Activated CD8-positive, alpha-beta memory T cell treated with anti-CD3 and anti-CD28 coated beads, Interleukin-2, amount 10 ng/mL, durations not matched to agents 7 days and 5 days (primary cell): Measurements from ENCODE around the gene DNER. TPM values are rescaled to one million over a fixed set of nuclear protein-coding genes. Genes with fewer than 3 reads are reported as not detected.

ENCODE experiments used
- ATAC-seq: fragments of 150-1000 bp; cut with Tn5 transposase; one replicate; pipeline ENCODE4 v1.10.0; 2021; ENCODE audit warnings: moderate library complexity
- CTCF ChIA-PET: fragments of 350-600 bp; sonication (Branson Sonifier 250); formaldehyde crosslinking; loops from one replicate; lab custom pipeline; 2021; ENCODE audit warnings: antibody characterized with exemption; lab: Charles Lee
- DNase-seq: peaks from one replicate; pipeline ENCODE4 v3.0.0-alpha.2; 2020
- H3K27ac Mint-ChIP-seq: one replicate; pipeline ENCODE4 v1.8.0; 2021; ENCODE audit warnings: mild to moderate bottlenecking, mixed read lengths
- H3K27me3 Mint-ChIP-seq: one replicate; pipeline ENCODE4 v1.8.0; 2021; ENCODE audit warnings: mixed read lengths
- H3K36me3 Mint-ChIP-seq: one replicate; pipeline ENCODE4 v1.8.0; 2021; ENCODE audit warnings: mild to moderate bottlenecking, mixed read lengths
- H3K4me1 Mint-ChIP-seq: one replicate; pipeline ENCODE4 v1.8.0; 2021; ENCODE audit warnings: mixed read lengths
- H3K4me3 Mint-ChIP-seq: one replicate; pipeline ENCODE4 v1.8.0; 2021; ENCODE audit warnings: mild to moderate bottlenecking, moderate library complexity, mixed read lengths
- H3K9me3 Mint-ChIP-seq: one replicate; pipeline ENCODE4 v1.8.0; 2022; ENCODE audit warnings: low read depth, mixed read lengths
- total RNA-seq, 2 experiments: library from RNA; stranded (reverse); gene quantifications; one replicate each; pipeline ENCODE4 v1.2.3, GENCODE V29; 2021

The DNER gene
- total RNA-seq, 2 experiments from 2014 or later = not detected

DNA sequence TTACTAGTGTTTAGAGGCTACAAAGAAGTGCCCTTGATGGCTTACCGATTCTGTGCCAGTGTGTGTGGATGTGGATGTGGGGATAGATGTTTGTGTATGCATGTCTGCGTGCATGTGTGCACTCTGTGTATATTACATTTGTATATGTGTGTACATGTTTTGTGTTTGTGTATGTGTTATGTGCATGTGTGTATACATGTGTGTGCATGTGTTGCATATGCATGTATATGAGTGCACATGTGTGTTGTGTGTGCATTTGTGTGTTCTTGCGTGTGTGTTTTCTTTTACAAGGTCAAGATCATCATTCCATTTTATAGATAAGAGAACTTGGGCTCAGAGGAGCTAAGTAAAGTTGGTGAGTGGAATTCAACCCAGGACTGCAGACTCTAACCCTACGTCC, 226.1 kb downstream of the DNER start:
- no peaks in the 10 kb centered on the region for H3K27me3 Mint-ChIP-seq

DNA sequence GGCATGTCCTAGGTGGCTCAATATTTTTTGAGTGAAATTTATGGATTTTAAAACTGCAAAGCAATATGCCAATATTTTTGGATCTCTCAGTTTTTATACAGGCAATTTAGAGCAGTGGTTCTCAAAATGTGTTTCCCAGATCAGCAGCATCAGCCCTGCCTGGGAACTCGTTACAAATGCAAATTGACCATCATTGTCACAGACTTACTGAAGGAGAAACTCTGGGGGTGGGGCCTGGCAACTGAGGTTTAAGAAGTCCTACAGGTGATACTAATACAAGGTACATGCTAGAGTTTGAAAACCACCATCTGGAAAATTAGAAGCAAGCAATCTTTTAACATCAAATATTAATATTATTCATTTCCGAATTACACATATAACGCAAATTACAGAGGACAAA, 227.7 kb downstream of the DNER start:
- H3K27ac Mint-ChIP-seq = no peak overlapping the region
- no peaks in the 10 kb centered on the region for H3K4me1 Mint-ChIP-seq
- H3K27me3 Mint-ChIP-seq = no peaks in the 10 kb centered on the region
- ATAC-seq (no peak), DNase-seq (no peak)
- CTCF ChIA-PET = no interaction called here
- no peaks in the 10 kb centered on the region for H3K36me3 Mint-ChIP-seq
- no peak overlapping the region for H3K4me3 Mint-ChIP-seq
- peaks cover 3% of the 10 kb centered on the region for H3K9me3 Mint-ChIP-seq

More for the DNA sequence above, 226.1 kb downstream of the DNER start:
- no peak overlapping the region for H3K27ac Mint-ChIP-seq
- no peak for ATAC-seq
- H3K9me3 Mint-ChIP-seq = peaks cover 3% of the 10 kb centered on the region
- CTCF ChIA-PET = no interaction called here
- no peaks in the 10 kb centered on the region for H3K36me3 Mint-ChIP-seq
- no peak for DNase-seq
- H3K4me3 Mint-ChIP-seq = no peak overlapping the region
- no peaks in the 10 kb centered on the region for H3K4me1 Mint-ChIP-seq

DNA sequence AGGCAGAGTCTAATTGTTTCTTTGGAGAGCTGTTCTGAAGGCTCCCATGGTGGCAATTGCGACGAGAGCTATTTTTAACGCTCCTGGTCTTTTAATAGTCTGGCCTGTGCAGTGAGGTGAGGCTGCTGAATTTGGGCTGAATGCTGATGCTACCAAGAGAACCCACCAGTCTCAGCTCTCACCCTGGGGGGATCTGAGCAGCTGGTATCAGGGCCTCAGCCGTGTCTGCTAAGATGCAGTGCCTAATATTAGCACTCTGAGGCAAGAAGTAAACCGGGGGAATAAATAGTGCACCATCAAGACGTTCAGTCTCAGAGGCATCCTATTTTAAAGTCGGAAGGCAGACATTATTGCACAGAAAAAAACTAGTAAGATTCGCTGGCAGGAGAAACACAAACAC, 228.5 kb downstream of the DNER start:
- H3K27ac Mint-ChIP-seq = no peak overlapping the region
- H3K36me3 Mint-ChIP-seq = no peaks in the 10 kb centered on the region
- DNase-seq (no peak), ATAC-seq (no peak)
- peaks cover 3% of the 10 kb centered on the region for H3K9me3 Mint-ChIP-seq
- no peaks in the 10 kb centered on the region for H3K4me1 Mint-ChIP-seq
- H3K4me3 Mint-ChIP-seq = no peak overlapping the region
- CTCF ChIA-PET = no interaction called here
- no peaks in the 10 kb centered on the region for H3K27me3 Mint-ChIP-seq

DNA sequence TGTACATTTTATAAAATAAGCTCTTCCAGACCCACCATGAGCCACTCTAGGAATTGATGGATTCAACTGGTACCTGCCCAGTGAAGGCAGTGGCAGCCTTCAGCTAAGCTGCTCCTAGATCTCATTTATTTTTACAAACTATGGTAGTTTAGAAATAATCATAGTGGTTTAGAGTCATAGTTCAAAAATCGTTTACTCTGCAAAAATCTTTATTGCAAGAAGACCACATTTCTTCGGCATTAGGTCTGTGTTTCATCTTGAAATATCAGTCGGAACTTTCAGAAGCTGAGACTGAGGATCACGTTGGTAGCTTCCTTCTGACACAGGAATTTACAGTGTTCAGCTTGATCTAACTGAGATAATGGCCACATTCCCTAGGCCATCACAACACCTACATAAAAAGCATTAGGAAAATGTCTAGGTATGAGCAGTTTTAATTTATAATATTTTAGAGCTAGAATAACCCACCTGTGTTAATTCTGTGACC, 237.0 kb downstream of the DNER start:
- no peaks in the 10 kb centered on the region for H3K36me3 Mint-ChIP-seq
- ATAC-seq (no peak), DNase-seq (no peak)
- peaks cover 2% of the 10 kb centered on the region for H3K9me3 Mint-ChIP-seq
- CTCF ChIA-PET = no interaction called here
- H3K4me1 Mint-ChIP-seq = no peaks in the 10 kb centered on the region
- H3K27ac Mint-ChIP-seq = no peak overlapping the region
- H3K27me3 Mint-ChIP-seq = no peaks in the 10 kb centered on the region
- H3K4me3 Mint-ChIP-seq = no peak overlapping the region

DNA sequence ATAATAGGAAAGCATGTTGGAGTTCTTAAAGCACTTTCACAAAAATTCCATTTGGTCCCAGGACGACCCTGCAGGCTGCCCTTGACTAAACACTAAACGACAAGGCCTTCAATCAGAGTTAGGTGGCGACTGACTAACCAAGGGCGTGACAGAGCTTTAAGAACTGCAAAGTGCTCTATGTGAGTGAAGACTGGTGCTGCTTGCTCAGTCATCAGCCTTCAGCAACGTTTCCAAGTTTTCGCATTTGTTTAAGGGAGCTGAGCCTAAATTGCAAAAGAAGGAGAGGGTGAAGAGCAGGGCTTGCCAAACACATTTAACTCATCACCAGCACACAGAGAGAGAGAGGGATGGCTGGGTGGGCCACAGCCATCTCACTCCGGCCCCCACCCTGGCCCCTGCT, 238.6 kb downstream of the DNER start:
- Mint-ChIP-seq H3K36me3 (no peaks in the 10 kb centered on the region), H3K4me3 (no peak overlapping the region), H3K27ac (no peak overlapping the region), H3K4me1 (no peaks in the 10 kb centered on the region), H3K27me3 (no peaks in the 10 kb centered on the region), H3K9me3 (peaks cover 1% of the 10 kb centered on the region)
- ATAC-seq (no peak), DNase-seq (no peak)
- CTCF ChIA-PET = no interaction called here

DNA sequence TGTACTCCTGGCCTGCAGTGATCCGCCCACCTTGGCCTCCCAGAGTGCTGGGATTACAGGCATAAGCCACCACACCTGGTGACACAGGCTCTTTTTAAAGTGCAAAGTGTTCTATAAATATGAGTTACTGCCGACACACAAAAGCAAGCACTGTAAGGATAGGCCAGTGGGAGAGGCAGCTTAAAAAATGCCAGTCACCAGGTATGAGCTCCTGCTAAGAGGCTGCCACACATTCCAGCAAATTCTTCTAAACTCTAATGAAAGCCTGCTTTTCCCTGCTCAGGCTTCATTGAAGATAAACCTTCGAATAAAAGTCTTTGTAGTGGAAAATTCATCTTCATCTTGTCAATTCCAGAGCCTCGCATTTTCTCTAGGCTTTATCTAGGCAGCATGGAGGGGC, 240.2 kb downstream of the DNER start:
- CTCF ChIA-PET = no interaction called here
- H3K36me3 Mint-ChIP-seq = no peaks in the 10 kb centered on the region
- ATAC-seq (no peak), DNase-seq (no peak)
- no peak overlapping the region for H3K27ac Mint-ChIP-seq
- no peak overlapping the region for H3K4me3 Mint-ChIP-seq
- H3K4me1 Mint-ChIP-seq = no peaks in the 10 kb centered on the region
- no peaks in the 10 kb centered on the region for H3K9me3 Mint-ChIP-seq
- H3K27me3 Mint-ChIP-seq = no peaks in the 10 kb centered on the region

DNA sequence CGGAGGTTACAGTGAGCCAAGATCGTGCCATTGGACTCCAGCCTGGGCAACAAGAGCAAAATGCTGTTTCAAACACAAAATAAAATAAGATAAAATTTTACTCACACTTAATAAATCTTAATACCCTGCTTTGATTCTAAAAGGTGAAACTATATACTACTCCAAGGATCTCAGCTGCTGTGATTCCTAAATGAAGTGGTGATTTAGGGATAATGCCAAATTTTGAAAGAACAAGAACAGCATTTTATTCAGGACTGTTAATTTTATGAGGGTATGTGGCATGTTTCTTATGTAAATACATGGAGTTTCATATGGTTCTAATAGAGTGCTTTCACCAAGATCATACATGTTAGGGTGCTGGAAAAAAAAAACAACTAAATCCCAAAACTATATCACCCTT, 243.6 kb downstream of the DNER start:
- Mint-ChIP-seq H3K4me1 (no peaks in the 10 kb centered on the region), H3K27ac (no peak overlapping the region), H3K4me3 (no peak overlapping the region), H3K9me3 (no peaks in the 10 kb centered on the region), H3K36me3 (no peaks in the 10 kb centered on the region), H3K27me3 (no peaks in the 10 kb centered on the region)
- DNase-seq = no peak
- CTCF ChIA-PET = no interaction called here
- no peak for ATAC-seq

DNA sequence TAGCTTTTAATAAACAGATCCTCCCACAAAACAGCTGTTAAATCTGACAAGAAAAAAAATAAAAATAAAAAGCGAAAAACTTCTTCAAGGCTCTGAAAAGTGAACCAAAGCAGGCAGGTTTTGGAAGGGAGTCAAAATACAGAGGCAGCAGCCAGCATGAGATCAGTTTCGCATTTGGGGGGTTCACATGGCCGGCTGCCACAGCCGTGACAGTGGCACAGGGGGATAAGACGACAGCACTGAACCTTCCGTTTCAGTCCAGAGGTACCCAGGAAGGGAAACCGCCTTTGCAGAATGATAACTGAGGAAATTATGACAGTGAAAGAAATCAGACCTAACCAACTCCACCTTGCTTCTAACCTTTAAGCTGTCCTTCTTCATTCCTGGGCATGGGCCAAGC, 246.6 kb downstream of the DNER start:
- CTCF ChIA-PET = no interaction called here
- no peak overlapping the region for H3K27ac Mint-ChIP-seq
- DNase-seq = no peak
- no peaks in the 10 kb centered on the region for H3K4me1 Mint-ChIP-seq
- H3K27me3 Mint-ChIP-seq = no peaks in the 10 kb centered on the region
- H3K36me3 Mint-ChIP-seq = no peaks in the 10 kb centered on the region
- H3K4me3 Mint-ChIP-seq = no peak overlapping the region
- ATAC-seq = no peak
- no peaks in the 10 kb centered on the region for H3K9me3 Mint-ChIP-seq

DNA sequence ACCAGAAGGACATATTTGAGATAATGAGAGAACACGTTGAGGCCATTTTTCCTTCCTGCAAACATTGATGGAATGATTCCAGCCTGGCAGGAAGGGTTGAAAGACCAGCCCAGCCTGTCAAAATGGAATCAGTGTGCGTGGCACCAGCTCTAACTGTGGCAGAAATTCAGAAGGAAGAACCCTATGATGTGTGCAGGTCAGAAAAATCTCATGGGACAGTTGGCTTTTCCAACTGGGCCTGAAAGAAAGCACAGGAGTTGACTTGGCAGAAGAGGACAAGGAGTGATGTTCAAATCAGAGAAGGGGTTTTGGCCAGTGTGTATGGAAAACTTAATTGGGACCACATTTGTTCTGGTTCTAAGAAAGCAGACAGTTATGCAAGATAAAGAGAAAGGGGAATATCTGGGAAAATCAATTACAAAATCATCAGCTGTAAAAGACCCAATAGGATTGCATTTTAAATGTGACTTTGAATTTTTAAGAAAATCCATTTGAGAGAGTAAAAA, 250.5 kb downstream of the DNER start:
- H3K4me1 Mint-ChIP-seq = no peaks in the 10 kb centered on the region
- no peaks in the 10 kb centered on the region for H3K27me3 Mint-ChIP-seq
- no peak overlapping the region for H3K27ac Mint-ChIP-seq
- CTCF ChIA-PET = no interaction called here
- DNase-seq = no peak
- no peak overlapping the region for H3K4me3 Mint-ChIP-seq
- no peaks in the 10 kb centered on the region for H3K9me3 Mint-ChIP-seq
- H3K36me3 Mint-ChIP-seq = no peaks in the 10 kb centered on the region
- ATAC-seq = no peak

DNA sequence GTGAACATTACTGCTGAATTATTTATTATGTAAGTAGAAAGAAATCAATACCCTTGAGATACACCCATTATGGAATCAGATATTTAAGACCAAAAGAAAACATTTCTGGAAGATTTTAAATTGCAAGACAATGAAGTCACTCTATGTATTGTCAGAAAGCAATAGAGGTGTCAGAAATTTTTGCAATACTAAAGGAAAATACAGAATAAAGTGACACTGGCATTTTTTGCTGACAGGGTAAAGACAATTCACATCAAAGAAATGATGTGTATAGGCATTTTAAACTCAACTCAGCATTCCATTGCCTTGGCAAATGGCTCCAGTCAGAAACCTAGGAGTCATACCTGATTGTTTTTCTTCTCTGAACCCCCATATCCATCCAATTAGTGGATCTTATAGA, 252.2 kb downstream of the DNER start:
- no peak for ATAC-seq
- no peak for DNase-seq
- no peak overlapping the region for H3K4me3 Mint-ChIP-seq
- H3K4me1 Mint-ChIP-seq = no peaks in the 10 kb centered on the region
- H3K27ac Mint-ChIP-seq = no peak overlapping the region
- CTCF ChIA-PET = no interaction called here
- no peaks in the 10 kb centered on the region for H3K36me3 Mint-ChIP-seq
- H3K27me3 Mint-ChIP-seq = no peaks in the 10 kb centered on the region
- no peaks in the 10 kb centered on the region for H3K9me3 Mint-ChIP-seq

DNA sequence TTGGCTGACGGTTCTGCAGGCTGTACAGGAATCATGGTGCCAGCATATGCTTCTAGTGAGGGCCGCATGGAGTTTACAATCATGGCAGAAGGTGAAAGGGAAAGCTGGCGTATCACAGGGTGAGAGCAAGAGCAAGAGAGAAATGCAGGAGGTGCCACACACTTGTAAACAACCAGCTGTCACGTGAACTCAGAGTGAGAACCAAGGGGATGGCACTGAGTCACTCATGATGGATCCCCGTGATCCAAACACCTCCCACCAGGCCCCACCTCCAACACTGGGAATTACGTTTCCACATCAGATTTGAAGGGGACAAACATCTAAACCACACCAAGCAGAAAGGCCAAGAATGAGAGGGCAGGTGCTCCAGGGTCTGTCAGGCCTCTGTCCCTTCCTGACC, 258.3 kb downstream of the DNER start:
- H3K9me3 Mint-ChIP-seq = no peaks in the 10 kb centered on the region
- no peak for ATAC-seq
- CTCF ChIA-PET = no interaction called here
- H3K4me3 Mint-ChIP-seq = no peak overlapping the region
- no peaks in the 10 kb centered on the region for H3K27me3 Mint-ChIP-seq
- H3K27ac Mint-ChIP-seq = no peak overlapping the region
- no peaks in the 10 kb centered on the region for H3K4me1 Mint-ChIP-seq
- H3K36me3 Mint-ChIP-seq = no peaks in the 10 kb centered on the region
- DNase-seq = no peak

DNA sequence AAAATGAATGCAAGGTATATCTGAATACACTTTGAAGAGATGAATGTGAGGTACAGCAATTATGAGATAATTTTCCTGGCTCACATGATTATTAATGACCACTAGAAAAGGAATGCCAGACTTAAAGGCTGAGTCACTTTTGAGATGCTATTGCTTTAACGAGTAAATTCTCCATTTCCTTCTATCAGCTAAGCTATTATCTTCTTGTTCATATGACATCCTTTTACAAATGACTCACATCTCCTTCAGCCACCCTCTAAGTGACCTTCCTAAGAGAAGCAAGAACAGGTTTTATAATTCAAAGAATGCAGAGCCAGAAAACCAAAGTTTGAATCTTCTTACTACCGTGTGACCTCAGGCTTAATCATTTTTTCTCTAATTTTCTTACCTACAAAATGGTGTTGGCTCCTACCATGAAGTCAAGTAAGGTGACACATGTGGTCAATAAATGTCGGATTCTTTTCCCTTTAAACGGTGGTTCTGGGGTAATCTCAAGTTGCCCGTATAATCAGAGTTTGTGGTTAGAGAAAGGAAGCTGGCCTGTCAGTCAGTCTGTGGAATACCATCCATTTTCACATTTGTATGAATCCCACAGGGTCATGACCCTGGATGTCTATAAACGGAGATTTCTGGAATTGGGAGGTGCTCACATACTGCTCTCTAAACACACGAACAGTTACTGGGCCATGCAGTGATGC, 259.3 kb downstream of the DNER start:
- ATAC-seq (no peak), DNase-seq (no peak)
- Mint-ChIP-seq H3K36me3 (no peaks in the 10 kb centered on the region), H3K4me1 (no peaks in the 10 kb centered on the region), H3K27me3 (no peaks in the 10 kb centered on the region), H3K9me3 (no peaks in the 10 kb centered on the region), H3K27ac (no peak overlapping the region), H3K4me3 (no peak overlapping the region)
- CTCF ChIA-PET = no interaction called here

DNA sequence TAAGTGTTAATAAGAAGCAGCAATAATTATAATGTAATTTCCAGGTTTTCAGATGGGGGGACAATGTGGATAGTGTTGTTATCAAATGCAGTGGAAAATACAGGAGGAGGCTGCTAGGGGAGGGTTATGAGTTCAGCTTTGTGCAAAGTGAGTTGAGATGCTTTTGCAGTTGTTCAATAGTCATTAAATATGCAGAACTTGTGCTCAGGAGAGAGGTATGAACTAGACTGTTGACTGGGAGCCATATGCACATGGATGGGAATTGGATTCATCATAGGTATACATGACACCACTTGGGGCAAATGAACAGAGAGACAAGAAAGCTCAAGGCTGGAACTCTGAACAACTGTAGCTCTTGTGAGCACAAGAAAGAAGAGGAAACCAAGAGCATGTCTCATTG, 261.1 kb downstream of the DNER start:
- Mint-ChIP-seq H3K27ac (no peak overlapping the region), H3K9me3 (no peaks in the 10 kb centered on the region), H3K36me3 (no peaks in the 10 kb centered on the region), H3K4me3 (no peak overlapping the region), H3K27me3 (no peaks in the 10 kb centered on the region), H3K4me1 (no peaks in the 10 kb centered on the region)
- CTCF ChIA-PET = no interaction called here
- ATAC-seq (no peak), DNase-seq (no peak)

DNA sequence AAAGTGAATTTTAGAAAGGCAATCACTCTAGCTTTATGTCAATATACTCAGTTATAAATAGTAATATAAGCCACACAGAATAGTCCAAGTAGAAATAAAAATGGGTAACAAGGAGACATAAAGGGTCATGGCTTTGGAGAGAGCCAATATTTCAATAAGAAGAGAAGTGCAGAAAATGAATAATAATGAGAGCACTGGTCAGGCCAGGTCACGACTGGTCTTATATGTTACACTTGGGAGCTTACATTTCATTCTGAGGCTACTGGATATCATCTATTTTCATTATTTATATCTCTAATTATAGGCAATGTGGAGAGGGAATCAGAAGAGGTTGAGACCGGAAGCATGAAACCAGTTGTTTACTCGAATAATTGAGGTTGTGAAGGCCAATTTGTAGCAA, 262.5 kb downstream of the DNER start:
- no peak for DNase-seq
- H3K27me3 Mint-ChIP-seq = no peaks in the 10 kb centered on the region
- CTCF ChIA-PET = no interaction called here
- H3K4me3 Mint-ChIP-seq = no peak overlapping the region
- H3K9me3 Mint-ChIP-seq = no peaks in the 10 kb centered on the region
- H3K4me1 Mint-ChIP-seq = no peaks in the 10 kb centered on the region
- no peak overlapping the region for H3K27ac Mint-ChIP-seq
- ATAC-seq = no peak
- H3K36me3 Mint-ChIP-seq = no peaks in the 10 kb centered on the region
